DND-41 (cell line): Measurements from ENCODE around the gene DRAM1.

Source experiments
- CTCF ChIP-seq: IDR thresholded peaks from 2 replicates; pipeline ENCODE4 v1.5.1; 2012; ENCODE audit warnings: borderline replicate concordance, low read length, moderate library complexity, mild to moderate bottlenecking; ENCODE audit not compliant: poor library complexity, severe bottlenecking; ENCODE audit errors: extremely low read depth
- EZH2 ChIP-seq: IDR thresholded peaks from 3 replicates; pipeline ENCODE4 v1.6.1; 2012; ENCODE audit warnings: borderline replicate concordance, low read depth, mild to moderate bottlenecking, moderate library complexity, low read length, inconsistent platforms; ENCODE audit not compliant: severe bottlenecking

GRCh38 chr12:101931498-101932326 is 54.3 kb downstream of the DRAM1 start:
- TF ChIP-seq CTCF (no peak), EZH2 (no peak)
